SH-SY5Y (cell line): ENCODE measurements around the gene MOV10L1.

ENCODE experiments used
- GATA2 ChIP-seq: IDR thresholded peaks from 2 replicates; pipeline ENCODE4 v1.6.1; 2011; ENCODE audit warnings: mild to moderate bottlenecking, low read depth, low read length
- GATA3 ChIP-seq: IDR thresholded peaks from 2 replicates; pipeline ENCODE4 v1.6.1; 2011; ENCODE audit warnings: low read depth, mild to moderate bottlenecking, low read length, moderate library complexity

DNA sequence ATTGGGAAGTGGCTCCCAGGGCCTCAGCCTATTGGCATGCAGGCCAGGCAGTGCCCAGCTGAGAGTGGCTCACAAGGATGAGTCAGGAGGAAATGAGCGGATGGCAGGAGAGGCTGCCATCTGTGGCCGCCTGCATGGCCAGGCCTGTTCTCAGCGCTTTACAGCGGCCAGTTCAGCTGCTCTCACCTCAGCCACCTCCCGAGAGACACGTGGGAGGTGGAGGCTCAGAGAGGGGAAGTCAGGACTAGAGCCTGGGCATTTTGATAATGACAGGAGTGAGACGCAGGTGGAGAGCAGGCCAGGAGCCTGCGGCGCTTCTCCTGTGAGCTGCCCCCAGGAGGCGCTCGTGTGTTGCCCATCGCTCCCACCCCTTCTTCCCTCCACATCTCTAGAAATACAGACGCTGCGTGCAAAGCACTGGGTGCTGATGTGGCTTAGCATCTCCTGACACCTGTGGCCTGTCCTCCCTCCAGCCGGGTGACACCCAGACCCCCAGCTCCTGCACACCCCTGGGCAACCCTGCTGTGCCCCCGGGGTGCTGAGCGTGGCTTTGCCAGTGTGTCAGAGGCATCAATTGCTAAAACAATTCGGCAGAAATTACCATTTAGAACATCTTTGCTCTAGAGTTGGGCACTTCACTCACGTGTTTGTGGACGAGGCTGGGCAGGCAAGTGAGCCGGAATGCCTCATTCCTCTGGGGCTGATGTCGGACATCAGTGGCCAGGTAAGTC is 59.4 kb downstream of the MOV10L1 start:
- TF ChIP-seq GATA2: no peak
- TF ChIP-seq GATA3: no peak
